ENCODE results near the gene ADGRV1. TPM values are rescaled to one million over a fixed set of nuclear protein-coding genes. Genes with fewer than 3 reads are reported as not detected.

ADGRV1 gene
- total and polyA plus RNA-seq, 9 of the 15 experiments (the other 6 are each of a cell fraction or from before 2014, with no cell fraction given) = 21.7 to 156 (median 58.2) TPM

- Histone ChIP-seq H3K9me3 (replicated peaks; ENCODE audit: control insufficient read depth, insufficient read depth, low read depth, low read length) (no peaks in the 10 kb centered on the region), H4K20me1 (replicated peaks; ENCODE audit: control insufficient read depth, insufficient read depth, low read length) (no peaks in the 10 kb centered on the region), H2AFZ (ENCODE audit: low read depth, low read length) (0 out of 2 replicates have a peak overlapping the region, but pooled peaks have one; percentile 28), H3K27me3 (ENCODE audit: control insufficient read depth in 2 of 2, insufficient read depth in 2 of 2, low read length in 2 of 2) (no peaks in the 10 kb centered on the region), H3K36me3 (ENCODE audit: control insufficient read depth, insufficient read depth, low read length) (peaks cover 79% of the 10 kb centered on the region), H3K27ac (ENCODE audit: extremely low read depth, low read depth, low read length) (peak overlapping the region; percentile 57; the same call in 1 of the 3 replicates), H3K4me2 (ENCODE audit: insufficient read depth, low read length) (peak overlapping the region; percentile 13; the same call in 1 of the 2 replicates), H3K4me1 (replicated peaks in 1 of 2; ENCODE audit: control insufficient read depth in 2 of 2, insufficient read depth in 2 of 2, low read length in 2 of 2) (peaks cover 13 to 19% of the 10 kb centered on the region in 2 experiments; a peak in 4 of 5 replicates), H3K79me2 (ENCODE audit: control insufficient read depth, insufficient read depth, low read length) (peaks cover 16% of the 10 kb centered on the region), H3K9ac (ENCODE audit: insufficient read depth in 1 of 2, low read depth in 2 of 2, low read length in 2 of 2) (no peak overlapping the region), H3K4me3 (no peak overlapping the region), H3K9me1 (ENCODE audit: control insufficient read depth, insufficient read depth, low read length) (no peaks in the 10 kb centered on the region)
- in situ Hi-C loops (cut with MboI) (no loop called here), intact Hi-C loops (cut with micrococcal nuclease) (no loop called here)
- POLR2A ChIA-PET = interaction anchor here (2.1 kb wide), 1 partner anchor 8 kb away, joined by 11 read pairs; no protein-coding TSS in a partner anchor
- ATAC-seq = peak; percentile 32; the same call in 2 of the 3 replicates
- DNase-seq (ENCODE audit: extremely low read depth in 1 of 4, low spot score in 3 of 4) = no peak
- 50% methylated on average over 2 of the region's 2 CpGs for WGBS (ENCODE audit: insufficient coverage, low coverage, missing lambda C conversion rate)
- CTCF ChIA-PET (ENCODE audit: low intra/inter-chr PET ratio) = no interaction called here
- TF ChIP-seq MAFF (IDR thresholded peaks at IDR 0.05; ENCODE audit: low read length) = no peak
- TF ChIP-seq PKNOX1 (IDR thresholded peaks at IDR 0.05) = peak; percentile 70
- no peak for TF ChIP-seq MED1 (CRISPR knock-in tag; IDR thresholded peaks at IDR 0.05; ENCODE audit: borderline replicate concordance)
- TF ChIP-seq CEBPG (CRISPR knock-in tag; IDR thresholded peaks at IDR 0.05) = no peak
- TF ChIP-seq CEBPG (tag; conservative IDR thresholded peaks at IDR 0.05 in 1 of 2, IDR thresholded peaks at IDR 0.05 in 1 of 2) = peak in 1 of 2 experiments; percentile 42; a peak in 1 of 4 replicates
- TF ChIP-seq MYBL2 (IDR thresholded peaks at IDR 0.05; ENCODE audit: low read depth) = no peak
- no peak for TF ChIP-seq MYBL2 (CRISPR knock-in tag; IDR thresholded peaks at IDR 0.05; ENCODE audit: borderline replicate concordance)
- no peak for TF ChIP-seq CXXC5 (CRISPR knock-in tag; IDR thresholded peaks at IDR 0.05)
- peak; percentile 55 for TF ChIP-seq ATF3 (IDR thresholded peaks at IDR 0.05)
- TF ChIP-seq ATF3 (CRISPR knock-in tag; conservative IDR thresholded peaks at IDR 0.05) = no peak
- 0 out of 2 replicates have a peak, but pooled peaks have one; percentile 10 for TF ChIP-seq ZEB2 (IDR thresholded peaks at IDR 0.05)
- TF ChIP-seq PBX2 (CRISPR knock-in tag; IDR thresholded peaks at IDR 0.05; ENCODE audit: low read depth) = no peak
- peak; percentile 79 for TF ChIP-seq PBX2 (tag; conservative IDR thresholded peaks at IDR 0.05; ENCODE audit: low read depth)
- TF ChIP-seq ZNF134 (CRISPR knock-in tag; conservative IDR thresholded peaks at IDR 0.05) = no peak
- TF ChIP-seq MEIS2 (IDR thresholded peaks at IDR 0.05; ENCODE audit: partially characterized antibody) = peak; percentile 86
- FAIRE-seq = no peak
- no TSS peak for BruUV-seq (replicated peaks)
Observed at GRCh38 chr5:90741022-90741564, 182.5 kb downstream of the ADGRV1 start.

Measured in K562 (cell line).